Loucy (cell line): ENCODE results near the gene NFATC3.

Experiments
- EZH2phosphoT487 ChIP-seq: fragments of 200-600 bp; IDR thresholded peaks from 2 replicates; pipeline ENCODE4 v1.6.1; 2018; ENCODE audit warnings: antibody characterized with exemption, mild to moderate bottlenecking, moderate library complexity, borderline replicate concordance
- TF ChIP-seq, protein P1 (sequence below): fragments of 200-600 bp; sonication (generic); conservative IDR thresholded peaks from 2 replicates; pipeline ENCODE4 v1.5.1; 2014; ENCODE audit warnings: mild to moderate bottlenecking, antibody characterized with exemption, low read length

DNA sequence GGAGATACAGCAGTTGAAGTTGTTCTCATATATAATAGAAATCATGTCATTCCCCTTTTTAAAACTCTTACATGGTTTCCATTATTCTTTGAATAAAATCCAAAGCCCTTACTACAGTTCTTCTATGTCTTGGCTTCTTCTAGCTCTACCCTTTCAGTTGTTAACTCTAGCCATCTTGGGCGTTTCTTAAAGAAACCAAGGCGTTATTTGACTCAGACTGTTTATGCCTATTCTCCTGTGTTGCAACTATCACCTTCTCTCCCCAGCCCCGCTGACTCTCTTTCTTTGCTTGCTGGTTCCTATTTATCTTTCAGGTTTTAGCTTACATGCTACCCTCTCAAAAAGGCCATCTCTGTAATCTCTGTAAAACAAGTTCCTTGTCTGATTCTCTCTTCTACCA, 32.7 kb downstream of the NFATC3 start:
- TF ChIP-seq, protein P1, sequence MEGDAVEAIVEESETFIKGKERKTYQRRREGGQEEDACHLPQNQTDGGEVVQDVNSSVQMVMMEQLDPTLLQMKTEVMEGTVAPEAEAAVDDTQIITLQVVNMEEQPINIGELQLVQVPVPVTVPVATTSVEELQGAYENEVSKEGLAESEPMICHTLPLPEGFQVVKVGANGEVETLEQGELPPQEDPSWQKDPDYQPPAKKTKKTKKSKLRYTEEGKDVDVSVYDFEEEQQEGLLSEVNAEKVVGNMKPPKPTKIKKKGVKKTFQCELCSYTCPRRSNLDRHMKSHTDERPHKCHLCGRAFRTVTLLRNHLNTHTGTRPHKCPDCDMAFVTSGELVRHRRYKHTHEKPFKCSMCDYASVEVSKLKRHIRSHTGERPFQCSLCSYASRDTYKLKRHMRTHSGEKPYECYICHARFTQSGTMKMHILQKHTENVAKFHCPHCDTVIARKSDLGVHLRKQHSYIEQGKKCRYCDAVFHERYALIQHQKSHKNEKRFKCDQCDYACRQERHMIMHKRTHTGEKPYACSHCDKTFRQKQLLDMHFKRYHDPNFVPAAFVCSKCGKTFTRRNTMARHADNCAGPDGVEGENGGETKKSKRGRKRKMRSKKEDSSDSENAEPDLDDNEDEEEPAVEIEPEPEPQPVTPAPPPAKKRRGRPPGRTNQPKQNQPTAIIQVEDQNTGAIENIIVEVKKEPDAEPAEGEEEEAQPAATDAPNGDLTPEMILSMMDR: no peak
- no peak for TF ChIP-seq EZH2phosphoT487
